GM12873 (cell line): ENCODE measurements around the gene UHRF1.

Source experiments
- TF ChIP-seq, protein P1 (sequence below): IDR thresholded peaks from 2 replicates; pipeline ENCODE4 v1.5.1; 2012; ENCODE audit warnings: low read depth, mild to moderate bottlenecking, moderate library complexity, low read length, control low read depth; ENCODE audit not compliant: insufficient read depth; ENCODE audit errors: missing control alignments

Gene UHRF1

DNA sequence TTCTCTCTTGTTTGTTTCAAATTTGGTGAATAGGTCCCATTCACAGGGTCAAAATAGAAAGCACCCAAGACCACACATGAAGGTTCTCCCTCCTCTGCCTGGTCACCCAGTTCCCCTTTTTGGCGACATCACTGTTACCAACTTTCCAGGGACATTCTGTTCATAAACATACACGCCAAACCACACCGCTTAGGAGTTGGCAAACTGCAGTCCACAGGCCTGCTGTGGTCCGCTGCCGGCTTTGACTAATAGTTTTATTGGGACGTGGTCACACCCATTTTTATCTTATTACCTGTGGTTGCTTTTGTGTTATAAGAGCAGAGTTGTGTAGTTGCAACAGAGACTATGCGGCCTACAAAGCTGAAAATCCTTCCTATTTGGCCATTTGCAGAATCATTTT is 24.2 kb downstream of the UHRF1 start:
- TF ChIP-seq, protein P1, sequence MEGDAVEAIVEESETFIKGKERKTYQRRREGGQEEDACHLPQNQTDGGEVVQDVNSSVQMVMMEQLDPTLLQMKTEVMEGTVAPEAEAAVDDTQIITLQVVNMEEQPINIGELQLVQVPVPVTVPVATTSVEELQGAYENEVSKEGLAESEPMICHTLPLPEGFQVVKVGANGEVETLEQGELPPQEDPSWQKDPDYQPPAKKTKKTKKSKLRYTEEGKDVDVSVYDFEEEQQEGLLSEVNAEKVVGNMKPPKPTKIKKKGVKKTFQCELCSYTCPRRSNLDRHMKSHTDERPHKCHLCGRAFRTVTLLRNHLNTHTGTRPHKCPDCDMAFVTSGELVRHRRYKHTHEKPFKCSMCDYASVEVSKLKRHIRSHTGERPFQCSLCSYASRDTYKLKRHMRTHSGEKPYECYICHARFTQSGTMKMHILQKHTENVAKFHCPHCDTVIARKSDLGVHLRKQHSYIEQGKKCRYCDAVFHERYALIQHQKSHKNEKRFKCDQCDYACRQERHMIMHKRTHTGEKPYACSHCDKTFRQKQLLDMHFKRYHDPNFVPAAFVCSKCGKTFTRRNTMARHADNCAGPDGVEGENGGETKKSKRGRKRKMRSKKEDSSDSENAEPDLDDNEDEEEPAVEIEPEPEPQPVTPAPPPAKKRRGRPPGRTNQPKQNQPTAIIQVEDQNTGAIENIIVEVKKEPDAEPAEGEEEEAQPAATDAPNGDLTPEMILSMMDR, result no peak

DNA sequence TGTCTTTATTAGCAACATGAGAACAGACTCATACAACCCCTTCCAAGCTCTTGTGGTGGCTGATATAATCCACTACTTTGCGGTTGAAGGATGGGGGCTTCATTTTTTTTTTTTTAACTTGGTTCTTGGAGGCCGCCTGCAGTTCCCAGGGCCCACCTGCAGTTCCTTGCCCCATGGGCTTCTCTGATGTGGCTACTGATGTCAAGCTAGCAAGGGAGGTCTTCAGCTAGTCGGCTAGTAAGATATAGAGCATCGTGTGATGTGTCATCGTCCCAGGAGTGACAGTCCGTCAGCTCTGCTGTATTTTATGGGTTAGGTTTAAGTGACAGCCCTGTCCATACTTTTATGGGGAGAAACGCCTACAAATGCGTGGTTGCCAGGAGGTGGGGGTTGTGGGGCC is 26.1 kb downstream of the UHRF1 start:
- TF ChIP-seq, protein P1, result no peak

DNA sequence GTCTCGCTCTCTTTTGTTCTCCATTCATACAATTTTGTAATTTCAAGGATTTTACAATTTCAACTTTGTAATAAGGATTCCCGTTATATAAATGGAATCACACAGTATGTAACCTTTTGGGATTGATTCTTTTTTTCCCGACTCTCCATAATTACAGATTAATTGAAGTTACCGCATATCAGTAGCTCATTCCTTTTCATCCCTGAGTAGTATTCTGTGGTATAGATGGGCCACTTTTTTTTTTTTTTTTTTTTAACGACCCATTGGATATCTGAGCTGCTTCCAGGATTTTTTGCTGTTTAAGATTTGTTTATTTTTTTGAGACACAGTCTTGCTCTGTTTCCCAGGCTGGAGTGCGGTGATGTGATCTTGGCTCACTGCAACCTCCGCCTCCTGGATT is 27.8 kb downstream of the UHRF1 start:
- TF ChIP-seq, protein P1, result no peak

- TF ChIP-seq, protein P1, result no peak
Measured at GRCh38 chr19:4939466-4939865, 30.2 kb downstream of the UHRF1 start.

DNA sequence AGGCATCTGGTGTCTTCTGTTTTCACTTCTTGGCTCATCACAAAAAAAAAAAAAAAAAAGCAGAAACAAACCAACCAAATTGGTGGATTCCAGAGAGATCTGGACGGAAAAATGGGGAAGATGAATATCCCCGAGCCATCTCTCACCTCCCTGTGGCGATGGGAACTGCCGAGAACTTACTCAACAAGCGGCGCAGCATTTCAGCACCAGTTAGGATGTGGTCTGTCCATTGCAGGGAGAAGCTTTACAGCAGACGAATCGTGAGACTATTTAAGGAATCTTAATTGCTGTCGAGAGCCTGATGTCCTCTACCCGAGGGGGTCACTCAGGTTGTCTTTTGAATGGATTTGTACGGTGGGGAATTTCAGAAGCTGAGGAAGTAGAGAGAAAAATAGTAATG is 42.4 kb downstream of the UHRF1 start:
- TF ChIP-seq, protein P1, result no peak

- TF ChIP-seq, protein P1, result no peak
Measured at GRCh38 chr19:4952945-4953344, 43.6 kb downstream of the UHRF1 start.

- TF ChIP-seq, protein P1, result no peak
Measured at GRCh38 chr19:4955274-4955673, 46.0 kb downstream of the UHRF1 start.
